Keratinocyte (primary cell): Measurements from ENCODE around the gene NR3C2. TPM values are rescaled to one million over a fixed set of nuclear protein-coding genes. Genes with fewer than 3 reads are reported as not detected.

Experiments
- DNase-seq: peaks from one replicate; pipeline ENCODE4 v3.0.0-alpha.2; 2011; ENCODE audit warnings: low read depth, missing footprints, low spot score
- FAIRE-seq: peaks from 2 replicates; lab custom pipeline; 2011; peaks lifted over from hg19 to GRCh38; lab: Jason Lieb, UNC
- H2AFZ ChIP-seq: 2 replicates; pipeline ENCODE4 v1.6.0; 2012; ENCODE audit warnings: low read length, control low read depth, inconsistent platforms; ENCODE audit not compliant: control insufficient read depth
- H3K27ac ChIP-seq: 2 replicates; pipeline ENCODE4 v1.5.1; 2011; ENCODE audit warnings: low read length; ENCODE audit not compliant: control insufficient read depth, insufficient read depth
- H3K27me3 ChIP-seq: 3 replicates; pipeline ENCODE4 v1.6.0; 2011; ENCODE audit warnings: low read length; ENCODE audit not compliant: control insufficient read depth, insufficient read depth; ENCODE audit errors: extremely low read depth
- H3K36me3 ChIP-seq, 2 experiments: 2 replicates in 1 of 2; 3 replicates in 1 of 2; pipeline ENCODE4 v1.5.1; 2011; ENCODE audit warnings: low read length in 2 of 2, mild to moderate bottlenecking in 1 of 2; ENCODE audit not compliant: control insufficient read depth in 2 of 2, insufficient read depth in 2 of 2; ENCODE audit errors: extremely low read depth in 1 of 2
- H3K4me1 ChIP-seq: 3 replicates; pipeline ENCODE4 v1.5.1; 2011; ENCODE audit warnings: low read length; ENCODE audit not compliant: control insufficient read depth, insufficient read depth; ENCODE audit errors: extremely low read depth
- H3K4me2 ChIP-seq: 3 replicates; pipeline ENCODE4 v1.6.0; 2011; ENCODE audit warnings: low read depth, low read length; ENCODE audit not compliant: control insufficient read depth, insufficient read depth; ENCODE audit errors: extremely low read depth
- H3K4me3 ChIP-seq, 3 experiments: fragments of 200-600 bp in 1 of 3; sonication (generic) in 1 of 3; 2 replicates in 2 of 3; 3 replicates in 1 of 3; pipeline ENCODE4 v1.5.1; 2011 to 2016; ENCODE audit warnings: low read length in 3 of 3, mild to moderate bottlenecking in 3 of 3, control low read depth in 2 of 3, inconsistent platforms in 1 of 3, low read depth in 1 of 3, mixed read lengths in 1 of 3, mixed run types in 1 of 3, moderate library complexity in 1 of 3; ENCODE audit not compliant: control insufficient read depth in 2 of 3, insufficient read depth in 2 of 3; ENCODE audit errors: extremely low read depth in 1 of 3
- H3K79me2 ChIP-seq: 2 replicates; pipeline ENCODE4 v1.6.0; 2012; ENCODE audit warnings: low read length; ENCODE audit not compliant: control insufficient read depth, insufficient read depth
- H3K9ac ChIP-seq: 3 replicates; pipeline ENCODE4 v1.6.0; 2011; ENCODE audit warnings: low read length; ENCODE audit not compliant: control insufficient read depth, insufficient read depth; ENCODE audit errors: extremely low read depth
- H3K9me1 ChIP-seq: 3 replicates; pipeline ENCODE4 v1.6.0; 2011; ENCODE audit warnings: low read length; ENCODE audit not compliant: control insufficient read depth, insufficient read depth; ENCODE audit errors: extremely low read depth
- H3K9me3 ChIP-seq: 2 replicates; pipeline ENCODE4 v1.5.1; 2012; ENCODE audit warnings: low read depth, low read length; ENCODE audit not compliant: control insufficient read depth
- H4K20me1 ChIP-seq: 3 replicates; pipeline ENCODE4 v1.6.0; 2011; ENCODE audit warnings: low read length; ENCODE audit not compliant: control insufficient read depth, insufficient read depth; ENCODE audit errors: extremely low read depth
- CTCF ChIP-seq, 3 experiments: IDR thresholded peaks in 1 of 3; conservative IDR thresholded peaks in 1 of 3; optimal IDR thresholded peaks in 1 of 3; 2 replicates in 2 of 3; 3 replicates in 1 of 3; pipeline versions ENCODE3 to v1.5.1; 2011; ENCODE audit warnings: low read length in 3 of 3, mild to moderate bottlenecking in 3 of 3, moderate library complexity in 2 of 3, control low read depth in 1 of 3, inconsistent platforms in 1 of 3; ENCODE audit not compliant: insufficient read depth in 2 of 3; ENCODE audit errors: extremely low read depth in 1 of 3
- EZH2 ChIP-seq: IDR thresholded peaks from one replicate; pipeline ENCODE4 v1.6.1; 2012; ENCODE audit warnings: inconsistent platforms, mild to moderate bottlenecking, low read length, moderate library complexity
- dilution Hi-C: fragments of 300-500 bp; cut with MboI; formaldehyde crosslinking; loops from one replicate; pipeline ENCODE4 v1.7.0; 2020; ENCODE audit warnings: low sequenced_read_pairs; ENCODE audit not compliant: extremely low pct_ligation_motif_present
- polyA plus RNA-seq, 5 experiments: library from polyadenylated mRNA; depleted of rRNA in 3 of 5; stranded (reverse) in 3 of 5; stranded (forward) in 1 of 5; unstranded in 1 of 5; fragments of >200 nt; gene quantifications; 1 replicate in 1 of 5; 2 replicates in 3 of 5; 3 replicates in 1 of 5; pipeline versions ENCODE4 v1.2.1 to v1.2.3, GENCODE V29; 2011 to 2012; ENCODE audit warnings: missing spikeins in 2 of 5, low read depth in 1 of 5, low replicate concordance in 1 of 5

The NR3C2 gene
- polyA plus RNA-seq, 1 donor (not counting 4 experiments of a cell fraction or from before 2014, with no cell fraction given): 1.5 TPM

- DNase-seq: no peak
- H4K20me1 ChIP-seq: no peaks in the 10 kb centered on the region
- H3K79me2 ChIP-seq: no peaks in the 10 kb centered on the region
These were observed 26.7 kb downstream of the NR3C2 start for GRCh38 chr4:148415500-148415899.

GRCh38 chr4:148412460-148412994, 29.7 kb downstream of the NR3C2 start:
- no peaks in the 10 kb centered on the region for H4K20me1 ChIP-seq
- no peak overlapping the region for H3K9ac ChIP-seq
- no peaks in the 10 kb centered on the region for H3K36me3 ChIP-seq
- H3K27ac ChIP-seq: no peak overlapping the region
- H3K9me1 ChIP-seq: no peaks in the 10 kb centered on the region
- no peak overlapping the region for H2AFZ ChIP-seq
- no peak overlapping the region for H3K4me3 ChIP-seq
- TF ChIP-seq EZH2 (no peak), CTCF (optimal IDR thresholded peaks at IDR 0.05 in 1 of 3, IDR thresholded peaks at IDR 0.05 in 1 of 3, conservative IDR thresholded peaks at IDR 0.05 in 1 of 3; ENCODE audit: extremely low read depth in 1 of 3, insufficient read depth in 2 of 3, low read length in 3 of 3) (no peak)
- no peak for DNase-seq
- no peaks in the 10 kb centered on the region for H3K9me3 ChIP-seq
- H3K4me1 ChIP-seq: no peaks in the 10 kb centered on the region
- no peak overlapping the region for H3K4me2 ChIP-seq
- H3K79me2 ChIP-seq: no peaks in the 10 kb centered on the region
- no peak for FAIRE-seq
- dilution Hi-C loops: no loop called here
- H3K27me3 ChIP-seq: no peaks in the 10 kb centered on the region

More at GRCh38 chr4:148415500-148415899, 26.7 kb downstream of the NR3C2 start:
- Histone ChIP-seq H3K9ac (no peak overlapping the region), H3K27ac (no peak overlapping the region), H3K4me1 (no peaks in the 10 kb centered on the region), H3K9me1 (no peaks in the 10 kb centered on the region), H2AFZ (no peak overlapping the region), H3K27me3 (no peaks in the 10 kb centered on the region), H3K4me2 (no peak overlapping the region), H3K36me3 (no peaks in the 10 kb centered on the region), H3K4me3 (no peak overlapping the region), H3K9me3 (no peaks in the 10 kb centered on the region)
- TF ChIP-seq EZH2 (no peak), CTCF (optimal IDR thresholded peaks at IDR 0.05 in 1 of 3, IDR thresholded peaks at IDR 0.05 in 1 of 3, conservative IDR thresholded peaks at IDR 0.05 in 1 of 3; ENCODE audit: extremely low read depth in 1 of 3, insufficient read depth in 2 of 3, low read length in 3 of 3) (no peak)
- FAIRE-seq: no peak
- dilution Hi-C loops: no loop called here
